8988T (cell line): Measurements from ENCODE around the gene ZMYM2.
A peak's percentile ranks its signal among the peaks of the same experiment; 100 is the strongest.
"Not testable (repeated sequence)": the region's sequence is repeated elsewhere in the genome, so short reads cannot be mapped to it uniquely, and the experiment has no call there.

Experiments used
- DNase-seq: peaks from one replicate; pipeline ENCODE4 v3.0.0; 2011

ZMYM2 gene

DNA sequence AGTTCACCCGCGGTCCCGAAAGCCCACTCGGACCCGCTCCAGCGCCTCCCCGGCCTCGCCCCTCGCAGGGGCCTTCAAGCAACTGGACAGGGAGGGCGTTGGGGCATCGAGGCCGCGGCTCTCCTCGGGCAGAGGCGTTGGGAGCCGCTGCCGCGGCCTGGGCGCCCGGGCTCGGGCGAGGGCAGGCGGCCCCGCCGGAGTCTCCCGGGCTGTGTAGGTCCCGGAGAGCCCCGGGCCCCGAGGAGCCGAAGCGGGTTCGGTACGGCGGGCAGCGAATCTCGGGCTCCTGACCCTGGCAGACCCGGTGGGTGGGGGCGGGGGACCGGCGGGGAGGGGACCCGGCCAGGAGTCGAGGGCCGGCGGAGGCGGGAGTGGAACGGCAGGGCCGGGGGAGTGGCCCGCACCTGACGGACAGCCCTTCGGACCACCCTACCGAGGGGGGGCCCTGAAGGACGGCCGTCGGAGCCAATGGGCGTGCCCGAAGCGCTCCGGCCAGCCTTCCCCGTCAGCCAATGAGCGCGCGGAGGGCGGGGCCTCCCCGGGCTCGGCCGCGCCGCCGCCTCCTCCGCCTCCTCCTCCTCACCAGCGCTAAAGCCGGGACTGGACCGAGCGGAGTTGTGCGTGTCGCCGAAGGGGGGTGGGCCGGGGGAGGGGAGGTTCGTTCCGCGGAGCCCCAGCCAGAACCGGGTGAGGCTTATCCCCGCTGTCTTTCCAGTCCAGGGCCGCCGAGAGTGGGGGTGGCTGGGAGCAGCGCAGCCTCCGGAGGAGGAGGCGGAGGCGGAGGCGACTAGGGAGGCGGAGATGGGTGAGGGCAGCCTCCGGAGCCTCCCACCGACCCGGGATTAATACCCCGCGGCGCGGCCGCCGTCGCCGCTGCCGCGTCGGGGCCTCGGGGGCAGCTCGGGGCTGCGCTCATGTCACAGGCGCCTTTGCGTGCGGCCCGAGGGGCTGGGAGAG is at the start of gene ZMYM2:
Gene ZMYM2 (plus strand): TSS at position 573 of the 957 bp plus-strand sequence. CDS start 34,346 bp downstream, outside the sequence.
- peak; percentile 93 for DNase-seq

DNA sequence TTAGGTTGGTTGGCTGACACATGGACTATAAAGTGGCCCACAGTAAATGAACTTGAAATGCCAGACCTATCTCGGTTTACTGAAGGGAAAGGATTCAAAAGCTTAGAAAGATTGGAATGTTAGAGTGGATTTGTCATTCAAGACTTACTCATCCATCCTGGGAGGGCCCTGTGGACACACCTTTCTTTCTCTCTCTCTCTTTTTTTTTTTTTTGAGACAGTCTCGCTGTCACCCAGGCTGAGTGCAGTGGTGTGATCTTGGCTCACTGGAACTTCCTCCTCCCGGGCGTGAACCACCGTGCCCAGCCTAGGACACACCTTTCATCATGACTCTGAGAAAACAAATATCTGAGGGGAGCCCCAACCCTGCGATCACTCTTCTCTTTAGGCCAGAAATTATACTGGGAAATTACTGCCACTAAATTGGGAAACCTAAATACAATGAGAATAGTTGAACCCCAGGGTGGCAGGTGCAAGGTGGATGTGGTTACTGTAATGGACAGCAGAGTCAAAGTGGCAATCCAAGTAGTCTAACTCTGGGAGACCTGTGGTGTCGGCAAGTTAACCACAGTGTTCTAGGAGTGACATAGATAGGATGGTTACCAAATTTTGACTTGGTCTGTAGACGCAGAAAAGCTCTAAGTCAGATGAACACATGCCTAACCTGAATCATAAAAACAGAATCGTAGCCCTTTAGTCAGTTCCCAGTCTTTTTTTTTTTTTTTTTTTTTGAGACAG is 48.0 kb upstream of the ZMYM2 start:
- DNase-seq: peak; percentile 23

DNA sequence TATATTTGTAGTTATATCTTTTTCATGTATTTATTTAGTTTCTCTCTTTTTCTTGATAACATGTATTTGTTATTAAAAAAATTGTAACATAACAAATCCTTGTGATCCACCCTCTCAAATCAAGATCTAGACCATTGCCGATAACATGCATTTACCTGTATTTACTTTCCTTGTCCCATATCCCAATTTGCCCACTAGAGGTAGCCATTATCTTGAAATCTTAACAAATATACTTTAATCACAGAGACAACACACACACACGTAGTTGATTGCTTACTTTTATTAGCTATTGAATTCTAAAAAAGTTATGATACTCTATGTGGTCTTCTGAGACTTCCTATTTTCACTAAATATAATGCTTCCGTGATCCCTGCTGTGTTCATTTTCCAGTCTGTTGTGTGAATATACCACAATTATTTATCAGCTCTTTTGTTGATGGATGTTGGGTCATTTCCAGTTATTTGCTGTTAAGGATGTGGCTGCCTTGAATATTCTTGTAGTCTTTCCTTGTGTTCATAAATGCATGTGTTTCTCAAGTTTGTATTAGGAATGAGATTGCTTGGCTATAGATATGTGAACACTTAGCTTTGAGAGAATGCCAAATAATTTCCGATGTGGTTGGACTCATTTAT is 31.3 kb upstream of the ZMYM2 start:
- DNase-seq: peak; percentile 24

DNA sequence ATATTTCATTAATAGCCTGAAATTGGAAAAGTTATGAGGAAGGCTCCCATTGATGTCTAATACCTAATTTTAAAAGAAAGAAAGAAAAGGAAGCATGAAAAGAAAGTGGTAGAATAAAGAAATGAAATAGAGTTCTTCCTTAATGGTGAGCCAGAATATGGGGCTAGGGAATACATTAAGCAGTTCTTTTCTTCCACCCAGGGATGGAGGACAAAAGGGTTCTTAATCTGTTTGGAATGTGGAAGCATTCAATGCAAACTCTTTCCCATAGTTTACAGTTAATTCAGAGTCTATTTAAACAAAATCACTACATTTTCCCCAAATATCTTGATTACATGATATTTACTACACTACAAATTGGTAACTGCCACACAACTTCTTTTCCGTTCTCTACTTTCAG is 18.4 kb upstream of the ZMYM2 start:
- DNase-seq: no peak

DNA sequence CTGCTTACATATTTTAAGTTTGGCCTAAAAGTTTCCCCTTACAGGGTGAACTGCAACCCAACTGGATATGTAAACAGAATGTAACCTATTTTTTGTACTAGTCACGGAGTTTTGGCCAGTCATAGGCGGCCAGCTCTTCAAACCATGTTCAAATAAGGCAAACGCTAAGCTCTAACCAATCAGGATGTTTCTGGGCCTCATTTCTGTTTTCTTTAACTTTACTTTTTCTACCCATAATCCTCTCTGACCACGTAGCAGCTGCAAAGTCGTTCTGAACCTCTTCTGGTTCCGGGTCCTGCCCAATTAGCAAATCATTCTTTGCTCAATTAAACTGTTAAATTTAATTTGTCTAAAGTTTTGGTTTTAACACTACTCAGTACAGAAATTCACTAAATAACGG is 8.2 kb upstream of the ZMYM2 start:
- DNase-seq: no peak

DNA sequence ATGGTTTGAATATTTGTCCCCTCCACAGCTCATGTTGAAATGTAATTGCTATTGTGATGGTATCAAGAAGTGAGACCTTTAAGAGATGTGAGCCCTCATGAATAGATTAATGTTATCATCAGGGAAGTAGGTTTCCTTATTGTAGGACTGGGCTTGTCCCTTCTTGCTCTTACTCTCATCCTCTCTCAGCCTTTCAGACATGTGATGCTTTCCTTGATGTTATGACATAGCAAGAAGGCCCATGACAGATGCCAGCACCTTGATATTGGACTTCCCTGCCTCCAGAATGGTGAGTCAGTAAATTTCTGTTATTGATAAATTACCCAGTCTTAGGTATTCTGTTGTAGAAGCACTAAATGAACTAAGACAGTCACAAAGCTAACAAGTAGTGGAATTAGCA is 5.7 kb upstream of the ZMYM2 start:
- no peak for DNase-seq

DNA sequence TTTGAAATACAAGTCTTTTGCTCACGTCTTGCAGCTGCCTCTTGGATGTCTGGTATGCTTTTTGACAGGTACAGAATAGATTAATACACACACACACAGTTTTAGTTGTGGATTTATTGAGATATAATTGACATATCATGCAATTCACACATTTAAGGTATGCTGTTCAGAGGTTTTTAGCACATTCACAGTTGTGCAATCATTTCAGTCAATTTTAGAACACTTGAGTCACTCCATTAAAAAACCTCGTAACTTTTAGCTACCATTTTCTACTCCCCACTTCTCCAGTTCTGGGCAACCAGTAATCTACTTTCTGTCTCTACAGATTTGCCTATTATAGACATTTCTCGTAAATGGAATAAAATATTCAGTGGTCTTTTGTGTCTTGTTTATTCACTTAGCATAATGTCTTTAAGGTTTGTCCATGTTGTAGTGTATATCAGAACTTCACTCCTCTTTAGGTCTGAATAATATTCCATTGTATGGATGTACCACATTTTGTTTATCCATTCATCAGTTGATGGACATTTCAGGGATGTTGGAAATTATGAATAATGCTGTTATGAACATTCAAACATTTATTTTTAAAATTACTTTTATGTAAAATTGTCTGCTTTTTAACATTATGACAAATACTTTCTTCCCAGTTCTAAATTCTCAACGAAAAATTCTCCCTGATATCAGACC is 2.5 kb upstream of the ZMYM2 start:
- no peak for DNase-seq

DNA sequence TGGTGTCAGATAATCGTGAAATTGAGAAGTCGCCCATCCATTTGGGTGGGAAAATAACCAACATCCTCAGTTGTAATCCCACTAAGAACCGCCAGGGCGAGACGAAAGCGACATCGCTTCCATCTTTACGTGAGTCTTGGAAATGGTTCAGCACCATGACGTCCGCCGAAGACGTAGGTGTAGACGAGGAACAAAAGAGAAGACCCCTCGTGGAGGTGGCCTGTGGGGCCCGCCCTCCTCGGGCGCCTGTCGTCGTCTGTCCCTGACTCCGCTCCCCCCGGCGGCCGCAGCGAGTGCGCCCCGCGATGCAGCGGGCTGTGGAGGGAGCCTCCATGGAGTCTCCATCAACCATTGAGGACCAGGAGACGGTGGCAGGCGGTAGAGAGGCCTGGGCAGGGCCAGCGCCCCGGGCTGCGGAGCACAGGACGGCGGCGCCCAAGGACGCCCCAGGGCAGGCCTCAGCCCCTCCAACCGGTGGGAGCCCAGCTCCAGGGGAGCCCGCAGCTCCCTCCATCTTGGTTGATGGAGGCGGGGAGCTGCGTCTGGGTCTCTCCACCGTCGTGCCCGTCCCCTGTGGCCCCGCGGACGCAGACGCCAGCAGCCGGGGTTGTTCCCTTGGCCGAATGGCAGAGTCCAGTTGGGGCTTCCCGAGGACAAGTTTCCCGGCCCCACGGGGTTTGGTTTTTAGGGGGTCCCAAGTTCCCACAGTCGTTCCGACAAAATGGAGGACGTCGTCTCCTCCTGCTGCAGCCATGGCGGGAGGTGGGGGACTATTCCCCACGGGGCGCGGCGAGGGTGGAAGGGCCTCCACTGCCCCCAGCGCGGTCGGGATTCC is 990 bp upstream of the ZMYM2 start:
- peak; percentile 35 for DNase-seq

DNA sequence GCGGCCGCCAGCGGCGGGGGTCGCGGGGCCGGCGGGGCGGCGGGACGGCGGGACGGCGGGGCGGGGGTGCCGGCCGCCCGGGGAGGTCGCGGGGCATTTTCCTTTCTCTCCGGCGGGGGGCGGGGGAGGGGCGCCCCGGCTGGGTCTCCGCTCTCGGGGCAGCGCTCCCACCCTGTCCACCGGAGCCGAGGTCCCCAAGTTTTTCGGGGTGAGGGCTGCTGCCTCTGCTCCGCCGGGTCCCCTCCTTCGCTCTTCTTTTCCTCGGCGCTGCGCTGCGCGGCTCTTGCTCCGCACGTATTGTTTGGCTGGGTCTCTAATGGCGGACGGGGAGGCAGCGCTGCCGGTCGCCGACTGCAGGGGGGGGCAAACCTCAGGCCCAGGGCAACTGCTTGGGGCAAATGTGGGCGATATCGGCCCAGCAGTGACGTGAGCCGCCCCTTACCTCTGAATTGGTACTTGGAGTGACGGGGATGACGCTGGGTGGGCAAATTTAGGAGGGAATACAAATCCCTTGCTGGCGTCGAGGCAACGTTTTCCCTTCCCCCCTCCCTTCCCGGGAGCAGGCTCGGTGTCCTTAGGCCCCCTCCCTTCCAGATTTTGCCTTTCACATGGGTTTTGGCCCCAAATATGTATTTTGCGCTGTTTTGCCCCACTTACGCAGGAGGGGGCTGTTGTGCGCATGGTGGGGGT is 759 bp downstream of the ZMYM2 start:
- DNase-seq: peak; percentile 47

DNA sequence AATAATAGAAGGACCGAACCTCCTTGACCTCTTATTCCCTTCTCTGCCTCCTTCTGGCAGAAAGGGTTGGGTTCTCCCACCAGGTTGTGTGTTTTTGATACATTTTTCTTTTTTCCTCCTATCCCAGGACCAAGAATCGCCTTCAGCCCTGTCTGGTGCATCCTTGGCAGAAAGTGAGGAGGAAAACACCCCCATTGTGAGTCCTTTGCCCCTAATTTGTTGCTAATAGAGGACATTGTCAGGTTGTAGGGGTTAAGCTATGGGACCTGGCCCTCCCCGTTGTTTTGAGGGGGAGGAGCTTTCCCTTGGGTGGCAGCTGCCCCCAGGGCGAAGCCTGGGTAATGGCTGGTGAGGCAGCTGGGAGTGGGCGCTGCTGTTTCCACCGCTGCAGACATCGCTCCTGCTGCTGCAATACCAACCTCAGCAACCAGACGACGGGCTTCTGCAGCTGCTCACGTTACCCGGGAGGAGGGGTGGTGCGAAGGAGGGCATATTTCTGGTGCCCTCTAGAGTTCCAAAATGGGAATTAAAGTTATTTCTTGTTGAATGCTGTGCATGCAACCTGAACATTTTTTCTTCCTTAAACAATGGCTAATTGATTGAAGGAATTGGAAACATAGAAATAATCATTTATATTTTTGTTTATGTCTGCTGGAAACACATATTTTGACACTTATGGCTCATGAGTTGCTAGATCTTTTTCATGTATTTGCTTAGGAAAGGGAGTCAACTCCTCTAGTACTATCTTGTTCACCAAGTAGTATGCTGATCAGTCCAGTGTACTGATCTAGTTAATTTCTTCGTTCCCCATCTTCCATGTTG is 1.5 kb downstream of the ZMYM2 start:
- DNase-seq: peak; percentile 72

DNA sequence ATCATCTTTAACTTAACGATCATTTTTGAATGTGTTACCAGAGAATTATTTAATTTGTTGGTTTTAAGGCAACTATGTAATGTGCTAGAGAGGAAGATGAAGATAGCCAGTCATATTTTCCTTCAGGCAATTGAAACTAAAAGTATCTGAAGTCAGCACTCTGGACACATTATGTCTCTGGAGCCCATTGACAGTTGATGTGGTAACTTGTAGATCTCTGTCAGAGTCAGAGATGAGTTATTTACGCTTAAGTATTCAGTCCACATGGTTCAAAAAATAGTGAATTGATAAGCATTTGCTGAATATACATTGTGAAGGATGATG is 2.1 kb downstream of the ZMYM2 start:
- DNase-seq: no peak

DNA sequence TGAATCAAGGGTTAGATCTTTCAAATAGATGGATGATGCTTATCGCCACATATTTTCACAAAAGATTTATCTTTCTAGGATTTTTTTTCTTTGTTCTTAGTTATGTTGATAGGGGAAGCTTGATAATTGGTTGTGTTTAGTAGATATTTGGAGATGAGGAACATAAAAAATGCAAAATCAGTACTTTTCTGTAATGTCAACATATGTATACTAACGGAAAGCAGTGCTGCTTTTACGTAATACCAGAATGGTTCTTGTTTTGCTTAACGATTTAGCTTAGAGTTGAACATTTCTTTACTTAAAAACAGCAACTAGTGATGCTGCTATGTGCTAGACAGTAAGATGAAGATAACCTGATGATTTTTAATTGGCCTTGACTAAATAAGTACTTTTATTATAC is 3.0 kb downstream of the ZMYM2 start:
- no peak for DNase-seq

DNA sequence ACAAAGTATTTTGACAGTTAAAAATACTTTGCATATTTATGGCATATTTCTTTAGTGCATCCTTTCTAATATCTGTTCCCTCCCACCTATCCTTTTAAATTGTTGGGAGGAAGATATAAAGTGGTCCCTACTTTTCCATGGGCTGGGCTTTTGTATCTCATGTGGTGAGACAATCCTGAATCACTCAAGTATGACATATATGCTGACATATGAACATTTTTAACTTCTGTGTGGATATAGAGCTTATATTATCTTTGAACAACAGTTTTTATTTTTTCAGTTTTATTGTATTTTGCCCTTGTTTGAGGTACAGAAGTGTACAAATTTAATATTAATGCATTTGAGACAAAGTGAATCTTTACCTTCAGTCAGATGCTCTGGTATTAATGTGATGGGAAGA is 3.4 kb downstream of the ZMYM2 start:
- DNase-seq: no peak

DNA sequence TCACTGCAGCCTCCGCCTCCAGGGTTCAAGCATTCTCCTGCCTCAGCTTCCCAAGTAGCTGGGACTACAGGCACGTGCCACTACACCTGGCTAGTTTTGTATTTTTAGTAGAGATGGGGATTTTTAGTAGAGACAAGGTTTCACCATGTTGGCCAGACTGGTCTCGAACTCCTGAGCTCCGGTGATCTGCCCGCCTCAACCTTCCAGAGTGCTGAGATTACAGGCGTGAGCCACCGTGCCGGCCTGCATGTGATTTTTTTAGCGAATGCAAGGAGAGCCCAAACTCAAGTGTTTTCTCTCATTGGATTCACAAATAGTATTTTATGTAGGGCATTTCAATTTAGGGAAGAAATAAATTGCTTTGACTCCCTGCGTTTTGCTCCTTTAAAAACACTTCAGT is 4.4 kb downstream of the ZMYM2 start:
- DNase-seq: no peak

DNA sequence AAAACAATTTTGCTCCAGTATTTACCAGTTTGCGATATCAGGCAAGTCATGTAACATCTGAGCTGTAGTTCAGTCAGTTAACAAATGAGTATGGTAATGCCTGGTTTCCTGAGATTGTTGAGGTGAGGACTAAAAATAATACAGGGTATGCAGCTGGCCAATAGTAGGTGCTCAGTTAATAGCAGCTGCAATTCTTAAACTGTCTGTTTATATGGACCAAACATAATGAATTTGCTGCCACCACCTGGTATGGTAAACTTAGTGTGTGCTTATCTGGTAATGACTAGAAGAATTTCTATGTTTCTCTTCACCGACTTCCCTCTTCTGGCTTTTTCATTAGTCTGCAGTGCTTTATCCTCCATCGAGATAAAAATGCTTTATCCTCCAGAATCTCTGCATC is 9.1 kb downstream of the ZMYM2 start:
- DNase-seq: no peak

DNA sequence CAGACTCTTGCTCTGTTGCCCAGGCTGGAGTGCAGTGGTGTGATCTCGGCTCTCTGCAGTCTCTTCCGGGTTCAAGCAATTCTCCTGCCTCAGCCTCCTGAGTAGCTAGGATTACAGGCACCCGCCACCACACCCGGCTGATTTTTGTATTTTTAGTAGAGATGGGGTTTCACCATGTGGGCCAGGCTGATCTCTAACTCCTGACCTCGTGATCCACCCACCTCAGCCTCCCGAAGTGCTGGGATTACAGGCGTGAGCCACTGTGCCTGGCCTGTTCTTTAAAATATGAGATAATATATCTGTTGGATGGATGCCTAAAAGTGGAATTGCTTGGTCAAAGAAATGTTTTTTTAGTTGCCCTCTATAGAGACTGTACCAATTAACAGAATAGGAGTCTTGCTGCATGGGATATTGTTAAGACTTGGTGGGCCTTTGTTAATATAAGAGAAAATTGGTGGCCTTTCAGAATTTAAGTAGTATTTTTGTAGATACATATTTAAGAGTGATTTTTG is 16.0 kb downstream of the ZMYM2 start:
- DNase-seq: not testable (repeated sequence)

DNA sequence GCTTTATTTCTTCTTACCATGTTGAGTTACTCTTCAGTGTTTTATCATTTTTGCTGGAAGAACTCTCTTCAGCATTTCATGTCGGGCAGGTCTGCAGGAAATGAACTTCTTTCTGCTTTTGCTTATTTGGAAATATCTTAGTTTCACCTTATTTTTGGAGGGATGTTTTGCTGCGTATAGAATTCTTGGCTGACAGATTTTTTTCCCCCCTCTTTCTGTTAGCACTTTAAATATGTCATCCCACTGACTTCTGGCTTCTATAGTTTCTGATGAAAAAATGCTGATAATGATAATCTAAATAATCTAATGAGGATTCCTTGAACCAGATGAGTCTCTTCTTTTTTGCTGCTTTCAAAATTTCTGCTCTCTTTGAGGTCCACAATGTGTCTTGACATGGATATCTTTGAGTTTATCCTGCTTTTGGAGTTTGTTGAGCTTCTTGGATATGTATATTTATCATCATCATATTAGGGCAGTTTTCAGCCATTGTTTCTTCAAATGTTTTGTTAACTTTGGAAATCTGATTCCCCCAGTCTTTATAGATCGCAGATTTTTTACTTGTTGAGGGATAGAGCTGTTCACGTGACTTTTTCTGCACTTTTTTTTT is 20.4 kb downstream of the ZMYM2 start:
- no peak for DNase-seq

DNA sequence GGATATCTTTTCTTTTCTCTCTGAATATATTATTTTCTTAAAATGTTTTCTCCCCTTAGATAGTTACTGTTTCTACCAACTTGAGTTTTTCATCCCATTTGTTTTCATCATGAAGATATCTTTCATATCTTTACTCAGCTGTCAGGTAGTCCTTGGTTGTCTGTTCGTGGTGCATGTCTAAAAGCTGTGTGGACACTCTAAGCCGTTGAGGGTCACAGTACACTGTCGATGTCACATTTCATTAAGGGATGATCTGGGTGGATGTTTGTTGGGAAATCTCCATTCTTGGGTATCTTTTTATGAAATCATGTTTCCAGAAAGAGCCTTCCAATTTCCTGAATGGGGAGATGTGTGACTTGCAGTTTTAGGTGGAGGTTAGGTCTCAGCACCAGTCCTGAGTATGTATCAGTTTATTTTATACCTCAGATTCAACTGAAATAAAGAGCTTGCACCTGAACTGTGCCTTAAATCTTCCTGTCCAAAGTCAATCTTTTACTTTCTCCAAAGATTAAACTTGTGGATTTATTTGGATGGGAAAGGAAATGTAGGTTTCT is 23.2 kb downstream of the ZMYM2 start:
- no peak for DNase-seq

DNA sequence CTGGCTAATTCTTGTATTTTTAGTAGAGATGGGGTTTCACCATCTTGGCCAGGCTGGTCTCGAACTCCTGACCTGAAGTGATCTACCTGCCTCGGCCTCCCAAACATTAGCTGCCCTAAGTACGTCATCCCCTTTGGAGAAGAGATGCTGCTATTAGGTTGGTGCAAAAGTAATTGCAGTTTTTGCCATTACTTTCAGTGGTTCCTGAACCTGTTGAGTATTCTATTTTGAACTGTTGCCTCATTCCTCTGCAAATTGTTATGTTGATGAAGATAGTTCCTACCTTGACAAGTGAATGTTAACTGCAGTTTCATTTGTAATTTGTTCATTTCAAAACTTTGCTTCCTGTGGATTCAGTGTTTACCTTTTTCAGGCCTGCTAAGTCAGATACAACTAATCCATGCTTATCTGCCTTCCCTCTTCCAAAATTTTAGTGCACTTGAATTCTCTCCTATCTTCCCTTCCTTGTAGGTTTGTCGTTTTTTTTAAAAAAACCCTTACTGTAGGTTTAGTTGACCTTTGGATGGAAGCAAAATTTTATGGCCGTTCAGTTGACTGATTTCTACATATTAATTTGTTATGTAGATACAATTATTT is 24.0 kb downstream of the ZMYM2 start:
- no peak for DNase-seq
